GM23338 (cell line): ENCODE measurements around the gene COL21A1. TPM values are rescaled to one million over a fixed set of nuclear protein-coding genes. Genes with fewer than 3 reads are reported as not detected.

Source experiments
- ATAC-seq: fragments of 200-7000 bp; cut with Tn5 transposase; 3 replicates; pipeline ENCODE4 v1.9.1; 2020
- DNase-seq: peaks from one replicate; pipeline ENCODE4 v3.0.0-alpha.2; 2015; ENCODE audit warnings: low spot score
- H2AFZ ChIP-seq: fragments of 200-600 bp; sonication (generic); 2 replicates; pipeline ENCODE4 v1.8.0; 2016; ENCODE audit warnings: antibody characterized with exemption, mild to moderate bottlenecking, moderate library complexity
- H3F3A ChIP-seq: fragments of 200-600 bp; sonication (generic); replicated peaks from 2 replicates; pipeline ENCODE4 v1.8.0; 2017; ENCODE audit warnings: antibody characterized with exemption, mixed run types, low read depth
- H3K27ac ChIP-seq: fragments of 200-600 bp; sonication (generic); 2 replicates; pipeline ENCODE4 v1.6.1; 2016; ENCODE audit warnings: low read depth
- H3K27me3 ChIP-seq: fragments of 200-600 bp; sonication (generic); 2 replicates; pipeline ENCODE4 v1.8.0; 2016; ENCODE audit warnings: mild to moderate bottlenecking, mixed run types, moderate library complexity; ENCODE audit not compliant: insufficient read depth
- H3K36me3 ChIP-seq: fragments of 200-600 bp; sonication (generic); 2 replicates; pipeline ENCODE4 v1.8.0; 2016; ENCODE audit warnings: mild to moderate bottlenecking; ENCODE audit not compliant: insufficient read depth
- H3K4me1 ChIP-seq: fragments of 200-600 bp; sonication (generic); 2 replicates; pipeline ENCODE4 v1.8.0; 2016; ENCODE audit warnings: mild to moderate bottlenecking, moderate library complexity; ENCODE audit not compliant: insufficient read depth
- H3K4me2 ChIP-seq: fragments of 200-600 bp; sonication (generic); 2 replicates; pipeline ENCODE4 v1.7.1; 2017; ENCODE audit warnings: mixed run types
- H3K4me3 ChIP-seq: fragments of 200-600 bp; sonication (generic); 2 replicates; pipeline ENCODE4 v1.6.1; 2016; ENCODE audit warnings: mixed run types
- H3K79me2 ChIP-seq: fragments of 200-600 bp; sonication (generic); replicated peaks from 2 replicates; pipeline ENCODE4 v1.8.0; 2017; ENCODE audit warnings: mild to moderate bottlenecking; ENCODE audit not compliant: insufficient read depth
- H3K9me2 ChIP-seq: fragments of 200-600 bp; sonication (generic); 2 replicates; pipeline ENCODE4 v1.8.0; 2017; ENCODE audit not compliant: insufficient read depth
- H4K20me1 ChIP-seq: fragments of 200-600 bp; sonication (generic); replicated peaks from 2 replicates; pipeline ENCODE4 v1.8.0; 2017; ENCODE audit warnings: mild to moderate bottlenecking; ENCODE audit not compliant: insufficient read depth
- H3K27ac Mint-ChIP-seq: 2 replicates; pipeline ENCODE4 v1.8.0; 2020; ENCODE audit warnings: inconsistent platforms, mild to moderate bottlenecking, moderate library complexity, mixed read lengths
- H3K27me3 Mint-ChIP-seq: 3 replicates; pipeline ENCODE4 v1.8.0; 2022; ENCODE audit warnings: low read depth, mild to moderate bottlenecking, moderate library complexity, mixed read lengths, inconsistent platforms; ENCODE audit not compliant: insufficient read depth, poor library complexity
- H3K36me3 Mint-ChIP-seq: 3 replicates; pipeline ENCODE4 v1.8.0; 2021; ENCODE audit warnings: low read depth, mild to moderate bottlenecking, inconsistent platforms, moderate library complexity, mixed read lengths
- H3K4me1 Mint-ChIP-seq: 3 replicates; pipeline ENCODE4 v1.8.0; 2020; ENCODE audit warnings: mild to moderate bottlenecking, inconsistent platforms, mixed read lengths
- H3K4me3 Mint-ChIP-seq: 3 replicates; pipeline ENCODE4 v1.8.0; 2021; ENCODE audit warnings: moderate library complexity, mild to moderate bottlenecking, inconsistent platforms, mixed read lengths
- H3K9me3 Mint-ChIP-seq: 3 replicates; pipeline ENCODE4 v1.8.0; 2020; ENCODE audit warnings: moderate library complexity, mild to moderate bottlenecking, inconsistent platforms, mixed read lengths
- CREB1 ChIP-seq: fragments of 250-450 bp; sonication (Bioruptor Pico); IDR thresholded peaks from 2 replicates; pipeline ENCODE4 v1.5.0; 2020; ENCODE audit warnings: low read depth, mild to moderate bottlenecking, moderate library complexity
- CTCF ChIP-seq, 2 experiments: fragments of 200-600 bp in 1 of 2; sonication (generic) in 1 of 2; conservative IDR thresholded peaks; 2 replicates each; pipeline versions ENCODE4 v1.5.1 to v1.6.1; 2016 to 2017; ENCODE audit warnings: antibody characterized with exemption in 2 of 2, low read depth in 2 of 2, mild to moderate bottlenecking in 2 of 2, moderate library complexity in 1 of 2
- ETS1 ChIP-seq: IDR thresholded peaks from 2 replicates; pipeline ENCODE4 v1.6.1; 2016; ENCODE audit warnings: antibody characterized with exemption
- EZH2 ChIP-seq: fragments of 200-600 bp; sonication (generic); IDR thresholded peaks from one replicate; pipeline ENCODE4 v1.8.0; 2017; ENCODE audit warnings: antibody characterized with exemption, mild to moderate bottlenecking, low read depth; ENCODE audit not compliant: unreplicated experiment
- EZH2phosphoT487 ChIP-seq: fragments of 200-600 bp; sonication (generic); IDR thresholded peaks from one replicate; pipeline ENCODE4 v1.8.1; 2018; ENCODE audit warnings: antibody characterized with exemption; ENCODE audit not compliant: unreplicated experiment
- JUNB ChIP-seq: IDR thresholded peaks from one replicate; pipeline ENCODE4 v1.6.1; 2016; ENCODE audit warnings: antibody characterized with exemption; ENCODE audit not compliant: unreplicated experiment
- NANOG ChIP-seq: IDR thresholded peaks from 2 replicates; pipeline ENCODE4 v1.6.1; 2016; ENCODE audit warnings: antibody characterized with exemption, borderline replicate concordance
- POLR2AphosphoS5 ChIP-seq: IDR thresholded peaks from 2 replicates; pipeline ENCODE4 v1.6.1; 2016; ENCODE audit warnings: antibody characterized with exemption, low read depth
- REST ChIP-seq: IDR thresholded peaks from one replicate; pipeline ENCODE4 v1.6.1; 2018; ENCODE audit warnings: antibody characterized with exemption; ENCODE audit not compliant: unreplicated experiment
- STAT1 ChIP-seq: IDR thresholded peaks from one replicate; pipeline ENCODE4 v1.6.1; 2016; ENCODE audit warnings: antibody characterized with exemption; ENCODE audit not compliant: unreplicated experiment
- ZNF114 ChIP-seq: fragments of 250-450 bp; sonication (Bioruptor Pico); IDR thresholded peaks from 2 replicates; pipeline ENCODE4 v1.5.0; 2020; ENCODE audit warnings: mild to moderate bottlenecking, moderate library complexity
- ZNF331 ChIP-seq: fragments of 250-450 bp; sonication (Bioruptor Pico); IDR thresholded peaks from 2 replicates; pipeline ENCODE4 v1.5.0; 2020; ENCODE audit warnings: low read depth, mild to moderate bottlenecking, moderate library complexity
- ZNF462 ChIP-seq: fragments of 250-450 bp; sonication (Bioruptor Pico); IDR thresholded peaks from 2 replicates; pipeline ENCODE4 v1.5.0; 2020; ENCODE audit warnings: mild to moderate bottlenecking, moderate library complexity
- polyA plus RNA-seq: library from polyadenylated mRNA; unstranded; fragments of >200 nt; fragmentation: Nextera tagmentation; extraction: Ambion mirVana; gene quantifications from 2 replicates; pipeline ENCODE4 v1.2.1, GENCODE V29; 2016
- total RNA-seq: library from RNA; depleted of rRNA; stranded (reverse); fragments of >200 nt; shearing (Covaris generic); gene quantifications from 2 replicates; pipeline ENCODE4 v1.2.3, GENCODE V29; 2014

The COL21A1 gene
- total and polyA plus RNA-seq, 2 experiments from 2014 or later = 5.0 to 6.2 TPM

GRCh38 chr6:56147766-56148165 is 99.6 kb downstream of the COL21A1 start:
- H3K4me3 ChIP-seq = no peak overlapping the region
- H3K27me3 ChIP-seq = no peaks in the 10 kb centered on the region
- H2AFZ ChIP-seq = no peak overlapping the region
- Mint-ChIP-seq H3K27ac (no peak overlapping the region), H3K9me3 (peaks cover 6% of the 10 kb centered on the region; the same call in 2 of the 3 replicates), H3K27me3 (no peaks in the 10 kb centered on the region), H3K36me3 (peaks cover 8% of the 10 kb centered on the region; the same call in 2 of the 3 replicates), H3K4me1 (no peaks in the 10 kb centered on the region), H3K4me3 (no peak overlapping the region)
- H3K27ac ChIP-seq = no peak overlapping the region
- no peak overlapping the region for H3K4me2 ChIP-seq
- H4K20me1 ChIP-seq = no peaks in the 10 kb centered on the region
- no peak for TF ChIP-seq ZNF331 (CRISPR knock-in tag)
- TF ChIP-seq EZH2 = no peak
- TF ChIP-seq POLR2AphosphoS5 = no peak
- TF ChIP-seq CTCF (conservative IDR thresholded peaks at IDR 0.05; ENCODE audit: low read depth in 2 of 2) = no peak
- no peak for TF ChIP-seq EZH2phosphoT487
- TF ChIP-seq STAT1 = no peak
- no peak for TF ChIP-seq JUNB
- no peak for TF ChIP-seq ZNF114 (CRISPR knock-in tag)
- TF ChIP-seq NANOG = no peak
- no peak for TF ChIP-seq CREB1 (CRISPR knock-in tag)
- TF ChIP-seq ETS1 = no peak
- TF ChIP-seq REST = no peak
- TF ChIP-seq ZNF462 (CRISPR knock-in tag) = no peak
- 0 out of 2 replicates have a peak, but pooled peaks cover 2% of the 10 kb centered on the region for H3K4me1 ChIP-seq
- no peaks in the 10 kb centered on the region for H3K36me3 ChIP-seq
- no peaks in the 10 kb centered on the region for H3K79me2 ChIP-seq
- no peak for DNase-seq
- H3F3A ChIP-seq = no peaks in the 10 kb centered on the region
- H3K9me2 ChIP-seq = peaks cover 16% of the 10 kb centered on the region
- ATAC-seq = no peak
